Measurements from ENCODE around the gene PSMC2. TPM values are rescaled to one million over a fixed set of nuclear protein-coding genes. Genes with fewer than 3 reads are reported as not detected.

Gene PSMC2
- total RNA-seq, result 280 and 306 TPM in 2 replicates
- 198 TPM for polyA plus RNA-seq (2012)

DNA sequence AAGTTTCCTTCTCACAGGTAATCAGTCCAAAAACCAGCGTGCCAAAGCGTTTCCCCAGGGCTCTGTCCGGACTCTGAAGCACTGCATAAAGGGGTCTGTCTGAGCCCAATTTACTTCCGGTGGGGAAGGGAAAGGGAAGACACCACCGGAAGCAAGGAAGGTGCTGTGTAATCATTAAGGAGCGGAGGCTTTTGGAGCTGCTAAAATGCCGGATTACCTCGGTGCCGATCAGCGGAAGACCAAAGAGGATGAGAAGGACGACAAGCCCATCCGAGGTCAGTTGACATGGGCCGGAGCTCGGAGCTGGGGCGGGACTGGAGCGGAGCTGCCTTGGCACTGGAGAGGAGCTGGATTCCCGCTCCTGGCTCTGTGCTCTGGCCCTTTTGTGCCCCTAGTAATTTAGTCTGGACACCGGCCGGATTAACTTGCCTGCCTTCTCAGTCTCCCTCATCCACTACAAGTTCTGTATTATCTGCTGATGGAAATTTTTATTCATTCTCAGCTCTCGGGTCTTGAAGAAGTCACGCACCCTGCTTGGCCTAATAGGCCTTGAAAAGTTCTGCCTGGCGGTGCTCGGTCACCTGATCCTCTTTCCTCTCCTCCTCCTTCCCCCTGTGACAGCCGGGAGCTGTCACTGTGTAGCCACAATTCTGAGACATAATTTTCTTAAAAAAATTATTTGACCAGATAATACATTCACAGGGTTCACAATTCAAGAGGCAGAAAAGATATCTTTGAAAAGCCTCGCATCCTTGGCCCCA, at the start of gene PSMC2:
Gene PSMC2, plus strand, starts transcription at position 137 of the 761 bp plus-strand sequence. Its CDS starts 69 bp downstream, at position 206.
- peak; percentile 97 for DNase-seq (ENCODE audit: low read depth)

DNA sequence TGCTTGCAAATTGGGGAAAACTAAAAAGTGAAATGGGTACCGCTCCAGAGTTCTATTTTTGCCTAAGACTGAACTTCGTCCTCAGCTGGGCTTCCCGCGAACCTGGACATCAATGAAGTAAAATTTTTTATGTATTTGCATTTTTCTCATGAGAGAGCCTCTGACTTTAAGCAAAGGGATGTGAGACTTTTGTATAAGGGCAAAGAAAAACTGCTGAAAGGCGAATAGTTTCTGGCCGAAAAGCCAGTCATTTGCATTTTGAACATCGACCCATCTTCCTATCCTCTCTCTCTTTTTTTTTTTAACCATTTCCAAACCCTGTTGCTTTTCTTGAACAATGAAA, 49.6 kb upstream of the PSMC2 start:
- no peak for DNase-seq (ENCODE audit: low read depth)

DNA sequence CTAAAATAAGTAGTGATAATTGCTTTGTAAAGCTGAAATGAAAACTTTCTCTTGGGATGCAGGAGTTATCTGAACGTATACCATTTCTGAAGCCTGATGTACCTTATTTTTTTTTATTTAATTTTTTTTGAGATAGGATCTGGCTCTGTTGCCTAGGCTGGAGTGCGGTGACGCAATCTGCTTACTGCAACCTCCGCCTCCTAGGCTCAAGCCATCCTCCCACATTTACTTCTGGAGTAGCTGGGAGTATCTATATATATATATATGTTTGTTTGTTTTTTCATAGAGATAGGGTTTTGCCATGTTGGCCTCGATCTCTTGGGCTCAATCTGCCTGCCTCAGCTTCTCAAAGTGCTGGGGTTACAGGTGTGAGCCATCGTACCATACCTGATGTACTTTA, 47.8 kb upstream of the PSMC2 start:
- no peak for DNase-seq (ENCODE audit: low read depth)

DNA sequence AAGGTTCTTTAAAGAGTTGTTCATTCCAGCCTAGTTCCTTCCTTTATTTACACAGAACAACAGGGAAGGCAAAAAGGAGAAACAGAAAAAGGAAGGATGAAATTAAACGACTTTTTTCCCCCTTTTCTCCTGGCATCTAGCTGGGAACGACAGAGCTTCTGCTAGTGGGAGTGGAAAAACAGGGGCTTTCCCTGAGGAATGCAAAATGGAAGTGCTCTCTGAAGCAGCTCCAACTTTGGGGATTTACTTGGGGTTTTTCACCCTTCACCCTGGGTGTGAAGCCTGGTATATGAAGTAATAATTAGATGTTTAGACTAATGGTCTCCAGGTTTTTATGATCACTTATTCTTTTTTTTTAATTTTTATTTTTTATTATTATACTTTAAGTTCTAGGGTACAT, 46.0 kb upstream of the PSMC2 start:
- no peak for DNase-seq (ENCODE audit: low read depth)

DNA sequence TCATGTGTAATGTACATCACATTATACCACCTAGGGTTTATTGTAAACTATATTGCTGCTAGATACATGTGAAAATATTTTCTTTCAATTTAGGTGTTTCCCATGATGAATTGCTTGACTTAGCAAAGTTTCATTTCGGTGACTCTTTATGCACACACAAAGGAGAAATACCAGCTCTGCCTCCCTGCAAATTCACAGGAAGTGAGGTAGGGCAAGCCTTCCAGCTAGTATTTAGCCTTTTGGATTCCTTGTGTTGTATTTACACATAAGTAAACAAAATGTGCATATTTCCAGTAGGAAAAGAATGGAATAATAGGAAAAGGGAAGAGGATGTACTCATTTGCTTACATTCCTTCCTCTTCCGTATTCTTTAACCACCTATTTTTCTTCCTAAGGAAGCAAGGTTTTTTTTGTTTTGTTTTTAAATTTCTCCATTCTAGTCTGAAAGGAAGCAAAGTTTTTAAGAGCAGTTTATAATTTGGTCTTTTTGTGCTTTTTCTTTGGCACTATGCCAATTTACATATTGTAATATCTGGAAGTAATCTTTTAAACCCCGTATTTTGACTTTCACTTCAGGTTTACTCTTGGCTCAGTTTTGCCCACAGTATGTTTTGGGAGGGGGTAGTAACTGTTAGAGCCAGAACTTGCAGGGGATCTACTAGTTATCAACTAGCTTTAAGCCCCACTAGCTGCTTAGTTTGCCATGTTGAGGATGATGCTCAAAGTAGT, 39.8 kb upstream of the PSMC2 start:
- DNase-seq (ENCODE audit: low read depth), result no peak

DNA sequence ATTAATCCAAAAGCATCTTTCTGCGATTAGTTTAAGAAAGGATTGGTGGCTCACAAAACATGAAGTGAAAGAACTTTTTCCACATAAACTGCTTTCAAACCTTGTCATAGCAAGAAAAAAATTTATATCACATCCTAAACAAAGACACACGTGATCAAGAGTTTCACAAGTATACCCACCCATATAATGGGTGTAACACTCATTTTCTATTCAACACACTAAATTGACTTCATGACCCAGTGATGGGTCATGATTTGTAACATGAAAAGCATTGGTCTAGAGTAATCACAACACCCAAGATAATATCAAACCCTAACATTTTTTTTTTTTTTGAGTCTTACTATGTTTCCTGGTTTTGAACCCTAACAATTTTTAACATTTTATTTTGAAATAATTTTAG, 32.6 kb upstream of the PSMC2 start:
- no peak for DNase-seq (ENCODE audit: low read depth)

DNA sequence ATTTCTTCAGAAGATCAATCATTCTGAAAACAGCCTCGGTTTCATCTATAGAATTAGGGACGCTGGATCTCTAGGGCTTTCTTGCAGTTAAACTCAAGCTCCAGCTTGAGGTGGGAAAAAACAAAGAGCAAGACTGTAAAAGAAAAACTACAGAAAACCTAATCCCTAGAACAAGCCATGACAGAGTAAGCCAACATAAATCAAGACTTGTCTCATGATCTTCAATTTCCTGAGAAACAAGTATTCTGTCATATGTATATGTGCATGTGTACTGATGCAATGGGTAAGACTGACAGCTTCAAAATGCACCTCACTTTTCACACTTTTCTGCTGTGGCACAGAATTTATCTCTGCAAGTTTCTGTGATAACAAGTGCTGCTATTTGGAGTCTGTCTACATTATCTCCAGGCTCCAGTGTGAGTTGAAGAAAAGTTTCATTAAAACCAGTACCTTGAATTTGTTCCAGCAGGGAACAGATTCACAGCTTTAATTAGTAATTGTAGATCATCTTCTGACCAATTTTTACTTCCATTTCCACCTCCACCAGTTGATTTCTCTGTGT, 31.0 kb upstream of the PSMC2 start:
- DNase-seq (ENCODE audit: low read depth), result no peak

DNA sequence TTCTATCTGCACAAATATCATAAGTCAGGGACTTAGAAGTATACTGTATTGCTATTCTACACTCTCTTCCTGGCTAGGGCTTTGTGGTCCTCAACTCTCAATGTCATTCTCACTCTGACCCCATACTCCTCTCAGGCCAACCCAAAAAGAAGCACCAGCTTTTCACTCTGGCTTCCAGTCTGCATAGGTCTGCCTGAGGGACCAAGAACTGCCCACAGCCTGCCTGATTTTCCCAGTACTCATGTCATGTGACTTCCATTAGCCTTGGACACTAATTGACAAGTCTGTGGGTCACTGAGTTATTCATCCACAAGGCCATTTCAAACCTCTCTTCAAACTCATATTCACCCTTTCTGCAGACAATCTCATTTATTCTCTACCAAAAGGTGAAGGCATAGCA, 30.4 kb upstream of the PSMC2 start:
- DNase-seq (ENCODE audit: low read depth), result no peak

DNA sequence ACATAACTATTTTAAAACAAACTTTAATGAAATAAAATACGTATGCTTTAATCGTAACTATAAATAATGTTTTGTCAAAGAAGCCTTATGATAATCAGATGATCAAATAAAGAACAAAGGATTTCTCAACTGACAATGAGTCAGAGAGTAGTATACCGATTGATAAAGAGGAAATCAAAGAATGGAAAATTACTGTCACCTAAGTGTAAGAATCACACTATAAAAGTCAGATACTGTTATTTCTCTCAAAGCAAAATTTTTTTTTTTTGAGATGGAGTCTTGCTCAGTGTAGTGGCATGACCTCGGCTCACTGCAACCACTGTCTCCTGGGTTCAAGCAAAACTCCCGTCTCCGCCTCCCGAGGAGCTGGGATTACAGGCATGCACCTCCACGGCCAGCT, 21.7 kb upstream of the PSMC2 start:
- no peak for DNase-seq (ENCODE audit: low read depth)

DNA sequence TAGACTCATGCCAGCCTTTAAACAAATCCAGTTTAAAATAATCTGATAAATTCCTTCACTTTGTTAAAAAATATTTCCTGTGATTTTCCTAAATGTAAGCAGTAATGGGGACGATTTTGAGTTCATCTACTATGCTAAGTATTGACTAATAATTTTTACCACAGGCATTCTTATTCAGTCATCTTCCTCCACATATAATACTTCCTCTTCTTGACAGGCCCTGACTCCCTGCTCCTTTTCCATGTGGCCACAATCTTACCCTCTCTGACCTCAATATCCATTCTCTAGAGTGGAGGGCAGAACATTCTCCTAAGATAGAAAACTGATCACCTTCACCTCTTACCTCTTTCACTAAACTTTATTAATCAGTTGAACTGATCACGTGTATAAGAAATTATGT, 10.7 kb upstream of the PSMC2 start:
- no peak for DNase-seq (ENCODE audit: low read depth)

DNA sequence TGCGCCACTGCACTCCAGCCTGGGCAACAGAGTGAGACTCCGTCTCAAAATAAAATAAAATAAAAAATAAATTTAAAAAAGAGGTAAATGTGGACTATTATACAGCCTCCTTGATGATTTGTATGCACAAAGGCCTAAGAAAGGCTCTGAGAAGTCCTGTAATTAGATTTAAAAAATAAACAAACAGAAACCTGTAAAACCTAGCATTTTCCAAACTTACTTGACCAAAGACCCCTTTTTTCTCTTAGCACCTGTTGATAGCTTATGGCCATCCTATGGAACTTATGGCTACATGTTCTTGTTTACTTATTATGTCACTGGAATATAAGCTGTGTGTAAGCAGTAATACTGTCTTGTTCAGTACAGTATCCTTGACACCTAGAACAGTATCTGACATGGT, 8.6 kb upstream of the PSMC2 start:
- DNase-seq (ENCODE audit: low read depth), result no peak

DNA sequence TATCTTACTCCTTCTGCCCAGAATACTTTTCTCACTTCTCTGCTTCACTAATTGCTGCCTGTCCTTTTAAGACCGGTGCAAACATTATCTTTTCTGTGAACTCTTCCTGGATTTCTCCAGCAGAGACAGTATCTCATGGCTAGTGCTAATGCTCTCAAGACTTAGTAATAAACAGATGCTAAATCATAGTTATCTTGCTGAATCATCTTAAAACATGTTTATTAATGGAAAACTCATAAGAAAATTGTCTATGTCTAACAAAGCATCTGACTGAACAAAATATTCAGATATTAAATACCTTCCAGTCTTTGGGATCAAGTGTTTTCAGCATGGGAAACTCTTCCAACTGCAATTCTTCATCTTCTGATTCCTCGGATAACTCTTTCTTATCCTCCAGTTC, 6.0 kb upstream of the PSMC2 start:
- DNase-seq (ENCODE audit: low read depth), result no peak

DNA sequence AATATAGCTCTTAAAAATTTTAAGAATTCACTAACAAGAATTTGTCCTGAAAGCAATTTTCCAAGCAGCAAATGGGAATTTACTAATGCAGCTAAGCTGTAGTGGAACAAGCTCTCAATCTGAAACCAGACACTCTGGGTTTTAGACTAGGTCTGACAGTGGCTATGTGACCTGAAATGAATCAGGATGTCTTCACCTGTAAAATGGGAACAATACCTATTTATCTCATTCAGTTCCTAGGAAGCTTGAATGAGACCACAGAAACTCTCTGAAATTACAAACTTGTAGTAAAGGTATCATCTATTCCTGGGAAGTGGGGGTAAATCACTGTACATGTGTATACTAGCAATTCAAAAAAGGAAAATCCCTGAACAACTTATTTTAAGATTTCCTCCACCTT, 4.1 kb upstream of the PSMC2 start:
- peak; percentile 7 for DNase-seq (ENCODE audit: low read depth)

DNA sequence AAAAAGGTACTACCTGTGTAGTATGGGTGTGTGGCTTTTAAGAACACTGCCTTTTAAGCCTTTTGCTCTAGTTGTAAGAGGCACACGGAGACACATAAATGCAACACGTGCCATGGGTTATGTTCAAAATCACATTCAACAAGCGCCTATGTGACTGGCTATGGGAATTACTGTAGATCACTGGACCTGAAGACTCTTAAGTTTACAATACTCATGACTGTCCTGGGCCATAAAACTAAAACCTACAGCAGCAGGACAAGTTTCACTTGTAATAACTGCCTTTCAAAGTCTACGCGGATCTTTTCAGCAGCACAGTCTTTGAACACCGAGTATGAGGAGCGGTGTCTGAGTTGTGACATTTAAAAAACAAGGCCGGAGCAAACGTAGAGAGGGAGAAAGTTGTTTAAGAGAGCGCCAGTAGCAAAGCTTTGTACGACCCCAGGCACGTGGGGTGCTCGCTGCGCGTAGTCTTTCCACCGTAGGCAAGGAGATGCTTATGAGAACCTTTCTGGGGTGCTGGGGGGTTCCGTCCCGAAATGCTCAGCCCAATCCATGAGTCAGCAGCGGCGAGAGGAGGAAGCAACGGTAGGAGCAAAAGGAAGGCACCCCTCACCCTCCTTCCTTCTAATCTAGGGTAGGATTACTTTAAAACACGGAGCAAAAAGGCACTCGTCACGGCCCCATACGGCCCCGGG, 3.5 kb upstream of the PSMC2 start:
- peak; percentile 46 for DNase-seq (ENCODE audit: low read depth)

DNA sequence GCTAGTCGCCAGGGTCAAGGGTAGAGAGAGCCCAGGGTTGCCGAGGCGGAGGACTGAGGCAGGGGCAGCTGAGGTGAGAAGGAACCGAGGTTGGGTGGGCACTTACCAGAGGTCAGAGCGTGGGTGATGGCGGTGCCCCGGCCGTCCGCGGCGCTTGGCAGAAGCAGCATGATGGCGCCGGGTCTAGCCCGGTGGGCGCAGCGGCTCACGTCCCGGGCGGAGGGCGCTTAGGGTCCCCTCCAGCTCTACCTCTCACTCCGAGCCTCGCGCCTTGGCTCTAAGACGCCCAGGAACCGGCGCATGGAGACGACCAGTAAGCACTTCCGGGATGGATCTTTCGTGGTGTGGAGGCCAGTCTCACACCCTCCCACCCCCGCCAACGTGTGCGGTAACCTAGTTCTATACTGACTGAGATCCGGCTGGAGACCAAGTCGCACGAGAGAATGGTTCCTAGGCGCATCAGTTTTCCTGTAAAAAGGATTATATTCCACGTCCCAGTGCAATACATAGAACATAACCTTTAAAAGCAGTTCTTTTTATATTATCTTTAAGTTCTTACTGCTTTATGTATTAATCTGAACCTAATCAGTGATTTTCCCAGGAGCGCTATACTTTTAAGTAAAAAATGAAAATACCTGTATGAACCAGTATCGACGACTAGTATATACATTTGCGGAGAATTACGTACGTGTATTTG, 2.8 kb upstream of the PSMC2 start, which contains the start of gene DNAJC2:
Gene DNAJC2, minus strand, starts transcription at position 315 of the 697 bp plus-strand sequence. Its CDS starts 145 bp downstream, at position 170.
- peak; percentile 97 for DNase-seq (ENCODE audit: low read depth)

DNA sequence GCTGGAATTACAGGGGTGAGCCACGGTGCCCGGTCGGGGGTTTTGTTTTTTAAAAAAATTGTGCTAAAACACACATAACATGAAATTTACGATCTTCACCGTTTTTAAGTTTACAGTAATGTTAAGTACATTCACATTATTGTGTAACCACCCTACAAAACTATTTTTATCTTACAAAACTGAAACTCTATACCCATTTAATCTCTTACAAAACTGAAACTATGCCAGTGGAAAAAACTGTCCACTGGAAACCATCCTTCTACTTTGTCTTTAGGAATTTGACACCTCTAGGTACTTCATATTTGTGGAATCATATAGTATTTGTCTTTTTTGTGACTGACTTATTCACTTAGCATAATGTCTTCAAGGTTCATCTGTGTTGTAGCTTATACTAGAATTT, 1.0 kb upstream of the PSMC2 start:
- no peak for DNase-seq (ENCODE audit: low read depth)

DNA sequence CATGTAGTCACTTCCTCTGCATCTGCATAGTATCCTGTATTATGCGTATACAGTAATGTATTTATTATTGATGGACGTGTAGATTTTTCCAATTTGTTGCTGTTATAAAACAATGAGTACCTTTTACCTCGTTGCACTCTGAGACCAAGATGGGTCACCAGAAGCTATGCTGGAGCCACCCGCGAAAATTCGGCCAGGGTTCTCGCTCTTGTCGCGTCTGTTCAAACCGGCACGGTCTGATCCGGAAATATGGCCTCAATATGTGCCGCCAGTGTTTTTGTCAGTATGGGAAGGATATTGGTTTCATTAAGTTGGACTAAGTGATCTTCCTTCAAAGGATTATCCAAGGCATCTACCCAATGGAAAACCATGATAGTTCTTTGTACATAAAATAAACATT, 1.0 kb downstream of the PSMC2 start:
- DNase-seq (ENCODE audit: low read depth), result no peak

DNA sequence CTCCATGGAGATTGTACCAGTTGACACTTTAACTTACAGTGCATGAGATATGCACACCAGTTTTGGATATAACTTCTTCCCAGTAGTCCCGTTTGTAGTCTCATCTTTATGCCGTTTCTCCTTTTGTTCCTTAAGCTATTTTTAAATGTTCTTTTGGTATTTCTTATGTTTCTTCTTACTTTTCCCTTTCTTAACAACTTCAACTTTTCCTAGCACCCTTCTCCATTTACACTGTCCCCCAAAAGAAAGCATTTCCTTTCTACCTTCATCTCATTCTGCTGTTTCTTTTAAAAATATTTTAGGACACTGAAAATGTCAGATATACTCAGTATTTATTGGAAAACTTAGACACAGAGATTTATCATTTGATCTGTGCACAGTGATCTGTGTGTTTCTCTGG, 1.5 kb downstream of the PSMC2 start:
- DNase-seq (ENCODE audit: low read depth), result no peak

DNA sequence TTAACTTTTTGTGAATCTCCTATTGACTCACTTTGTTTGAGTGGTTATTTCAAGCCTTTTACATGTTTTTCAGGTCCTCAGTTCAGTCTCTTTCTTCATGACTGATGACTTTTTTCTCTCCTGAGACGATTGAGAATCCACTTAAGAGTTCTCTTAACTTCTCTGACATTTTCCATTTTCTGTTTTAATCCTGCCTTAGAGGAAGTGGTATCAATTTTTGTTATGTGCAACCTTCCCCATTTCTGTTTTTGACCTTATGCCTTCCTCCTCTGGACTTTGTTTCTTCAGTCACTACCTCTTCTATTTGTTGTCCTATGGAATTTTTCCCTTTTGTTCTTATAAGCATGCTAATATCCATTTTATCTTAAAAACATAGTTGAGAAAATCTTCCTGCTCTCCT, 2.4 kb downstream of the PSMC2 start:
- DNase-seq (ENCODE audit: low read depth), result no peak

DNA sequence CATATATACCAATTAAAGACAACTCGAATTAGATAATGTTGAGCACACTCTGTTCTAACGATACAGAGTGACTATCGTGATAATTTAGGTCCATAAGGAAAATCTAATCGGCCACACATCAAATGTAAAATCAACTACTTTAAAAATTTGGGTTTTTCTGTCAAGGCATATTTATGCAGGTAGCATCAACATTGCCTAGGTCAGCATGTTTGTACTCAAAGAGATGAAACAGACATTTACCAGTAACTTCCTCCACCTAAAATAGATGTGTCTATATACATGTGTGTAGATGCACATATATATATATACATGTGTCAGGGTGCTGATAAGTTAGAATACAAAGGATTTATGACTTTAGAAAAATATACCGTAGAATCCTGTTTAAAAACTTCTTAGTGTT, 22.0 kb downstream of the PSMC2 start:
- DNase-seq (ENCODE audit: low read depth), result no peak

Data from myocyte (in vitro differentiated cells).